A673 (cell line): ENCODE data around the gene CDH4.
"Not testable (repeated sequence)": the region's sequence is repeated elsewhere in the genome, so short reads cannot be mapped to it uniquely, and the experiment has no call there.

Experiments
- CTCF ChIP-seq: fragments of 300-800, 200-600 bp; sonication (generic); conservative IDR thresholded peaks from 2 replicates; pipeline ENCODE4 v1.5.1; 2017; ENCODE audit warnings: low read depth, mild to moderate bottlenecking, antibody characterized with exemption, low read length, moderate library complexity, mixed read lengths
- EZH2 ChIP-seq: fragments of 200-600 bp; sonication (generic); IDR thresholded peaks from 2 replicates; pipeline ENCODE4 v1.6.1; 2017; ENCODE audit warnings: borderline replicate concordance, low read depth, mild to moderate bottlenecking, mixed read lengths, antibody characterized with exemption, low read length; ENCODE audit not compliant: poor library complexity, severe bottlenecking

GRCh38 chr20:61981691-61982090 is 729.6 kb downstream of the CDH4 start:
- TF ChIP-seq CTCF, EZH2: not testable (repeated sequence)
